ENCODE data around the gene CGB1. TPM values are rescaled to one million over a fixed set of nuclear protein-coding genes. Genes with fewer than 3 reads are reported as not detected.

The CGB1 gene
- total and polyA plus RNA-seq, 2 donors (not counting 1 experiment from before 2014, with no cell fraction given), result not detected

GRCh38 chr19:49064029-49064629, 27.4 kb upstream of the CGB1 start:
- H3K27me3 ChIP-seq (ENCODE audit: control insufficient read depth, insufficient read depth, low read length), result peaks cover 29% of the 10 kb centered on the region

DNA sequence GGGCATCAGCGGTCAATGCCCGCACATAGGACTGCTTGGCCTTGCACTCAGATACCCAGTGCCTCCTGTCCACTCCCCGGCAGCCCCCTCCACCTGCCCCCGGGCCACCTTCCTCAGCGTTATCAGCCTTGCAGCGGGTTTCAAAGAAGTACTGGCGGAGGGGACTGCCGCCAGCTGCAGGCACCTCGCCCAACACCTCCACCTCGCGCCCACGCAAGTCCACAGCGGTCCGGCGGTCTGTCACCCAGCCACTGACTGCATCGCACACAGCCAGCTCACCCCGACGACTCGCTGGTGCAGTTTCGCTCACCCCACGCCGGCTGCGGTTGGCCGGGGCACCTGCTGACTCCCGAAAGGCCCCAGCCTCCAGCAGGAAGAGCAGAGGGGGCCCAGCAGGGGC, 24.8 kb upstream of the CGB1 start:
- no peak for DNase-seq (ENCODE audit: low read depth in 2 of 2)
- no peaks in the 10 kb centered on the region for H3K79me2 ChIP-seq (ENCODE audit: control insufficient read depth, insufficient read depth, low read length)
- no peak overlapping the region for H3K4me3 ChIP-seq (replicated peaks in 1 of 4; ENCODE audit: control extremely low read depth in 1 of 4, insufficient read depth in 1 of 4, low read depth in 3 of 4, low read length in 4 of 4)
- H3K36me3 ChIP-seq (ENCODE audit: control insufficient read depth, insufficient read depth, low read length), result no peaks in the 10 kb centered on the region
- H3K27me3 ChIP-seq (ENCODE audit: control insufficient read depth, insufficient read depth, low read length), result peaks cover 20% of the 10 kb centered on the region
- H4K20me1 ChIP-seq (ENCODE audit: control insufficient read depth, extremely low read depth, insufficient read depth, low read length), result no peaks in the 10 kb centered on the region
- TF ChIP-seq, protein P1, sequence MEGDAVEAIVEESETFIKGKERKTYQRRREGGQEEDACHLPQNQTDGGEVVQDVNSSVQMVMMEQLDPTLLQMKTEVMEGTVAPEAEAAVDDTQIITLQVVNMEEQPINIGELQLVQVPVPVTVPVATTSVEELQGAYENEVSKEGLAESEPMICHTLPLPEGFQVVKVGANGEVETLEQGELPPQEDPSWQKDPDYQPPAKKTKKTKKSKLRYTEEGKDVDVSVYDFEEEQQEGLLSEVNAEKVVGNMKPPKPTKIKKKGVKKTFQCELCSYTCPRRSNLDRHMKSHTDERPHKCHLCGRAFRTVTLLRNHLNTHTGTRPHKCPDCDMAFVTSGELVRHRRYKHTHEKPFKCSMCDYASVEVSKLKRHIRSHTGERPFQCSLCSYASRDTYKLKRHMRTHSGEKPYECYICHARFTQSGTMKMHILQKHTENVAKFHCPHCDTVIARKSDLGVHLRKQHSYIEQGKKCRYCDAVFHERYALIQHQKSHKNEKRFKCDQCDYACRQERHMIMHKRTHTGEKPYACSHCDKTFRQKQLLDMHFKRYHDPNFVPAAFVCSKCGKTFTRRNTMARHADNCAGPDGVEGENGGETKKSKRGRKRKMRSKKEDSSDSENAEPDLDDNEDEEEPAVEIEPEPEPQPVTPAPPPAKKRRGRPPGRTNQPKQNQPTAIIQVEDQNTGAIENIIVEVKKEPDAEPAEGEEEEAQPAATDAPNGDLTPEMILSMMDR (conservative IDR thresholded peaks at IDR 0.05 in 1 of 2, IDR thresholded peaks at IDR 0.05 in 1 of 2; ENCODE audit: low read depth in 1 of 2, low read length in 2 of 2), result no peak
- no peak for TF ChIP-seq EZH2 (IDR thresholded peaks at IDR 0.05; ENCODE audit: low read length, missing control alignments)
- H3K27ac ChIP-seq (ENCODE audit: insufficient read depth, low read length), result no peak overlapping the region
- H3K9me3 ChIP-seq (ENCODE audit: control insufficient read depth, insufficient read depth, low read depth, low read length), result no peaks in the 10 kb centered on the region
- H3K4me2 ChIP-seq (ENCODE audit: extremely low read depth, insufficient read depth, low read length), result no peak overlapping the region
- peaks cover 2% of the 10 kb centered on the region for H3K4me1 ChIP-seq (ENCODE audit: control insufficient read depth, extremely low read depth, insufficient read depth, low read length)
- no peak overlapping the region for H3K9ac ChIP-seq (ENCODE audit: insufficient read depth, low read length)
- no peak overlapping the region for H2AFZ ChIP-seq (ENCODE audit: low read length)

More at GRCh38 chr19:49064029-49064629, 27.4 kb upstream of the CGB1 start:
- Histone ChIP-seq H3K4me3 (replicated peaks in 1 of 4; ENCODE audit: control extremely low read depth in 1 of 4, insufficient read depth in 1 of 4, low read depth in 3 of 4, low read length in 4 of 4) (no peak overlapping the region), H3K79me2 (ENCODE audit: control insufficient read depth, insufficient read depth, low read length) (no peaks in the 10 kb centered on the region), H2AFZ (ENCODE audit: low read length) (no peak overlapping the region), H3K36me3 (ENCODE audit: control insufficient read depth, insufficient read depth, low read length) (no peaks in the 10 kb centered on the region), H3K27ac (ENCODE audit: insufficient read depth, low read length) (no peak overlapping the region), H4K20me1 (ENCODE audit: control insufficient read depth, extremely low read depth, insufficient read depth, low read length) (no peaks in the 10 kb centered on the region), H3K9ac (ENCODE audit: insufficient read depth, low read length) (no peak overlapping the region), H3K9me3 (ENCODE audit: control insufficient read depth, insufficient read depth, low read depth, low read length) (no peaks in the 10 kb centered on the region), H3K4me2 (ENCODE audit: extremely low read depth, insufficient read depth, low read length) (no peak overlapping the region), H3K4me1 (ENCODE audit: control insufficient read depth, extremely low read depth, insufficient read depth, low read length) (no peaks in the 10 kb centered on the region)
- TF ChIP-seq, protein P1 (conservative IDR thresholded peaks at IDR 0.05 in 1 of 2, IDR thresholded peaks at IDR 0.05 in 1 of 2; ENCODE audit: low read depth in 1 of 2, low read length in 2 of 2), result no peak
- no peak for TF ChIP-seq EZH2 (IDR thresholded peaks at IDR 0.05; ENCODE audit: low read length, missing control alignments)
- DNase-seq (ENCODE audit: low read depth in 2 of 2), result no peak

DNA sequence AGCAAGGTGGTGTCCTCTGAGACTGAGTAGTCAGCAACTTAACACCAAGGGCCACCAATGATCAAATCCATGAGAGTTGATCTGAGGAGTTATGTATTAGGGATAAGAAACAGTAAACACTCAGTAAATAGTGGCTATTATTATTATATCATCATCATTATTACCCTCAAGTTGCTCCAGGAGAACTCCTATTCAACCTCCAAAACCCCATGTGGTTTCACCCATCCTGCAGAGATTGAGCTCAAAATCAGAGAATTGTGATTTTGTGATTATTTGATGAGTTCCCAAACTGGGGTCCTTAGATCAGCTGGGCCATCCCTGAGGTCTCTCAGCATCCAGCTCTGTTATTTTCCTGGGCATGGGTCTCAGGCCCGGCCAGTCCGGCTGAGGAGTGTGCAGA, 24.3 kb upstream of the CGB1 start:
- Histone ChIP-seq H3K4me3 (replicated peaks in 1 of 4; ENCODE audit: control extremely low read depth in 1 of 4, insufficient read depth in 1 of 4, low read depth in 3 of 4, low read length in 4 of 4) (no peak overlapping the region), H4K20me1 (ENCODE audit: control insufficient read depth, extremely low read depth, insufficient read depth, low read length) (no peaks in the 10 kb centered on the region), H3K36me3 (ENCODE audit: control insufficient read depth, insufficient read depth, low read length) (no peaks in the 10 kb centered on the region), H3K27me3 (ENCODE audit: control insufficient read depth, insufficient read depth, low read length) (peaks cover 16% of the 10 kb centered on the region), H3K4me2 (ENCODE audit: extremely low read depth, insufficient read depth, low read length) (no peak overlapping the region), H3K79me2 (ENCODE audit: control insufficient read depth, insufficient read depth, low read length) (no peaks in the 10 kb centered on the region), H3K27ac (ENCODE audit: insufficient read depth, low read length) (no peak overlapping the region), H3K4me1 (ENCODE audit: control insufficient read depth, extremely low read depth, insufficient read depth, low read length) (peaks cover 2% of the 10 kb centered on the region), H3K9me3 (ENCODE audit: control insufficient read depth, insufficient read depth, low read depth, low read length) (no peaks in the 10 kb centered on the region), H2AFZ (ENCODE audit: low read length) (no peak overlapping the region), H3K9ac (ENCODE audit: insufficient read depth, low read length) (no peak overlapping the region)
- DNase-seq (ENCODE audit: low read depth in 2 of 2), result no peak
- TF ChIP-seq, protein P1 (conservative IDR thresholded peaks at IDR 0.05 in 1 of 2, IDR thresholded peaks at IDR 0.05 in 1 of 2; ENCODE audit: low read depth in 1 of 2, low read length in 2 of 2), result no peak
- TF ChIP-seq EZH2 (IDR thresholded peaks at IDR 0.05; ENCODE audit: low read length, missing control alignments), result no peak
